Testis (tissue), 2 donors: ENCODE data around the gene NOXO1.

Source experiments
- POLR2A ChIP-seq: fragments of 450-650 bp; IDR thresholded peaks from one replicate; pipeline ENCODE4 v1.6.1; 2017; ENCODE audit warnings: antibody characterized with exemption, mild to moderate bottlenecking, moderate library complexity
- TF ChIP-seq, protein P1 (sequence below), 3 experiments: fragments of 450-650 bp in 2 of 3; fragments of 200-600 bp in 1 of 3; sonication (generic) in 1 of 3; IDR thresholded peaks; one replicate each; pipeline ENCODE4 v1.5.1; 2016 to 2019; ENCODE audit warnings: antibody characterized with exemption in 3 of 3, mild to moderate bottlenecking in 2 of 3, moderate library complexity in 1 of 3

DNA sequence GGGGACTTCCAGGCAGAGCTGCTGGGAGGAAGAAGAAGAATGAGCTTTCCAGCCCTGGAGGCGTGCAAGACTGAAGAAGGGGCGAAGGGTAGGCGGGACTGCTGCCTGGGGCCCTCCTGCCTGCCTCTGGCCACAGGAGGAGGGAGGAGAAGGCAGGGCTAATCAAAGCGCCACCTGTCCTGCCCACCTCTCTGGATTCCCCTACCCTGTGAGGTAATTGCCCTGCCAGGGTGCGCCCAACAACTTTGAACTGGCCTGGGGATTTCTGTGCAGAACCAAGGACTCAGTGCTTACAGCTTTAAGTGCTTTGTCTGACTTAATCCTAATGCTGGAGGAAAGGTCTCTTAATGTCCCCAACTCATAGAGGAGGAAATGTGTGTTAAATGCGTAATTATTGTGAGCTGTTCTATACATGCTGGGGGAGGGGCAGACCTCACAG, at the start of gene NOXO1:
- TF ChIP-seq, protein P1, sequence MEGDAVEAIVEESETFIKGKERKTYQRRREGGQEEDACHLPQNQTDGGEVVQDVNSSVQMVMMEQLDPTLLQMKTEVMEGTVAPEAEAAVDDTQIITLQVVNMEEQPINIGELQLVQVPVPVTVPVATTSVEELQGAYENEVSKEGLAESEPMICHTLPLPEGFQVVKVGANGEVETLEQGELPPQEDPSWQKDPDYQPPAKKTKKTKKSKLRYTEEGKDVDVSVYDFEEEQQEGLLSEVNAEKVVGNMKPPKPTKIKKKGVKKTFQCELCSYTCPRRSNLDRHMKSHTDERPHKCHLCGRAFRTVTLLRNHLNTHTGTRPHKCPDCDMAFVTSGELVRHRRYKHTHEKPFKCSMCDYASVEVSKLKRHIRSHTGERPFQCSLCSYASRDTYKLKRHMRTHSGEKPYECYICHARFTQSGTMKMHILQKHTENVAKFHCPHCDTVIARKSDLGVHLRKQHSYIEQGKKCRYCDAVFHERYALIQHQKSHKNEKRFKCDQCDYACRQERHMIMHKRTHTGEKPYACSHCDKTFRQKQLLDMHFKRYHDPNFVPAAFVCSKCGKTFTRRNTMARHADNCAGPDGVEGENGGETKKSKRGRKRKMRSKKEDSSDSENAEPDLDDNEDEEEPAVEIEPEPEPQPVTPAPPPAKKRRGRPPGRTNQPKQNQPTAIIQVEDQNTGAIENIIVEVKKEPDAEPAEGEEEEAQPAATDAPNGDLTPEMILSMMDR (IDR thresholded peaks at IDR 0.05), result no peak
- no peak for TF ChIP-seq POLR2A
